Placental pericyte (primary cell): Measurements from ENCODE around the gene COL4A2. TPM values are rescaled to one million over a fixed set of nuclear protein-coding genes. Genes with fewer than 3 reads are reported as not detected.

Experiments
- small RNA-seq: library from RNA; depleted of rRNA; stranded (forward); fragments of <200 nt; gene quantifications from one replicate; pipeline ENCODE3, GENCODE V24; 2012; ENCODE audit warnings: low replicate concordance
- total RNA-seq: library from RNA; depleted of rRNA; stranded (reverse); fragments of >200 nt; gene quantifications from 2 replicates; pipeline ENCODE4 v1.2.3, GENCODE V29; 2012

Gene COL4A2
- 506 and 781 TPM in 2 replicates for total RNA-seq

DNA sequence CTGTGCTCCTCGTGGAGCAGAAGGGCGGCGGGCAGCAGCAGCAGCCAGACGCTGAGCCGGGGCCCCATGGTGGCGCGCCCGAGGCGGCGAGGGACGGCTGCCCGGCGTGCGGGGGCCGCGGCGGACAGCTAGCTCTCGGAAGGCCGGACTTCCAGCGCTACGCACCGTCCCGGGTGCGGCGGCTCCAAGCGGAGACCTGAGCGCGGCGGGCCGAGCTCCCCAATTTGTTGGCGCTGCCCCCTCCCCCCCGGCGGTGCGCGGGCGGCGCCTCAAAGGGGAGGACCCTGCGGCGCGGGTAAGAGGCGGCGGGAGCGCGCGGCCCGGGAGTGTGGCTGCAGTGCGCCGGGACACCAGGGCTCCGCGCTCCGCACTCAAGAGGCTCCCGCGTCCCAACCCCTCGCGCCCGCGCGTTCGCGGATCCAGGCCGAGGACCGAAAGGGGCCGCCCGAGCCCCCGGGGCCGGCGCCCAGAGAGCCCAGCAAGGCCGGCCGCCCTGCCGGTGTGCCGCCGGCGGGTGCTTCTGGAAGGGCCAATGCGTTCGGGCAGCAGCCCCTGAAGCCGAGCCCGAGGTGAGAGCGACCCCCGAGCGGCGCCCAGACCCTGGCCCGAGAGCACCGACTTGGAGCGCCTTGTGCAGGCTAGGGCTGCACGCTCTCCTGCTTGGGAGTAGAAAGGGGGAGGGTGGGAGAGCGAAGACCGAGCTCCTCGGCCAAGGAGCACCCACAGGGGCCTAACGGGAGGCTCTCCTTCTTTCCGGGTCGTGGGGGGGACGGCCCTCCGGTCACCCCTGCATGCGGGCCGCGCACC, at the start of gene COL4A2, which contains the start of gene COL4A1:
TSS of gene COL4A2 (plus strand) at position 325 of the 807 bp plus-strand sequence. CDS start 620 bp downstream, outside the sequence.
TSS of gene COL4A1 (minus strand) at position 198 of the 807 bp plus-strand sequence. CDS start at position 68, 130 bp downstream.

GRCh38 chr13:110561344-110562035, 254.4 kb downstream of the COL4A2 start, which contains the start of gene RAB20:
TSS of gene RAB20 (minus strand) at chr13:110561722. CDS start at chr13:110561519, 203 bp downstream.

Small RNA genes lying within 50 kb of the gene (small RNA-seq; reads per million reads assigned to genes)
- 0.13 reads per million for gene MIR8073

Other genes with a start within 250 kb of the COL4A2 start
- 531 and 1,114 TPM in 2 replicates for gene COL4A1, start 127 bp upstream of the COL4A2 start, total RNA-seq